WERI-Rb-1 (cell line): ENCODE measurements around the gene CCR3.

ENCODE experiments used
- DNase-seq: peaks from one replicate; pipeline ENCODE4 v3.0.0-alpha.2; 2020
- H3K27ac ChIP-seq: fragments of 250-450 bp; sonication (Bioruptor Pico); 2 replicates; pipeline ENCODE4 v1.5.1; 2020; ENCODE audit warnings: mild to moderate bottlenecking, moderate library complexity
- H3K27me3 ChIP-seq: fragments of 250-450 bp; sonication (Bioruptor Pico); 2 replicates; pipeline ENCODE4 v1.5.1; 2021; ENCODE audit warnings: mild to moderate bottlenecking, low read depth, moderate library complexity; ENCODE audit not compliant: insufficient read depth, severe bottlenecking
- H3K36me3 ChIP-seq: fragments of 250-450 bp; sonication (Bioruptor Pico); 2 replicates; pipeline ENCODE4 v1.5.1; 2020; ENCODE audit warnings: mild to moderate bottlenecking, moderate library complexity
- H3K4me3 ChIP-seq: 2 replicates; pipeline ENCODE4 v1.5.1; 2011; ENCODE audit warnings: low read depth, mild to moderate bottlenecking, control low read depth, low read length
- H3K9me3 ChIP-seq: fragments of 250-450 bp; sonication (Bioruptor Pico); 2 replicates; pipeline ENCODE4 v1.5.1; 2021; ENCODE audit warnings: mild to moderate bottlenecking, moderate library complexity; ENCODE audit not compliant: severe bottlenecking
- CTCF ChIP-seq: IDR thresholded peaks from 2 replicates; pipeline ENCODE4 v1.5.1; 2011; ENCODE audit warnings: low read depth, mild to moderate bottlenecking, control low read depth, inconsistent platforms, low read length

Gene CCR3

DNA sequence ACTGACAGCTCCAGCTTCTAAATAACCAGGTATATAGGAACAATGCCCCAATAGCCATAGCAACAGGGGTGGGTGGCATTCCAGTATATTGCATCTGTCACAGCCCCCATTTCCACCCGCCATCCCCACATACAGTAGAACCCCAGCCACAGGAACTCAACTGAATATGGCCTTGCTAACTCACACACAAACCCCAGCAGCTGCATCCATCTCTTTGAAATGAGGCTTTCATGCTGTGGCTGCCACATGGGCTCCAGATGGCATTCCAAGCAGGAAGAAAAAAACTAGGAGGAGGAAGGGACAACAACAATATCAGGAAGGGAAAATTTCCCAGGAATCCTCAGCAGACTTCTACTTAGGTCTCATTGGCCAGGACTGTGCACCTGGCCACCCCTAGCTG, 54.6 kb downstream of the CCR3 start:
- no peak for TF ChIP-seq CTCF

DNA sequence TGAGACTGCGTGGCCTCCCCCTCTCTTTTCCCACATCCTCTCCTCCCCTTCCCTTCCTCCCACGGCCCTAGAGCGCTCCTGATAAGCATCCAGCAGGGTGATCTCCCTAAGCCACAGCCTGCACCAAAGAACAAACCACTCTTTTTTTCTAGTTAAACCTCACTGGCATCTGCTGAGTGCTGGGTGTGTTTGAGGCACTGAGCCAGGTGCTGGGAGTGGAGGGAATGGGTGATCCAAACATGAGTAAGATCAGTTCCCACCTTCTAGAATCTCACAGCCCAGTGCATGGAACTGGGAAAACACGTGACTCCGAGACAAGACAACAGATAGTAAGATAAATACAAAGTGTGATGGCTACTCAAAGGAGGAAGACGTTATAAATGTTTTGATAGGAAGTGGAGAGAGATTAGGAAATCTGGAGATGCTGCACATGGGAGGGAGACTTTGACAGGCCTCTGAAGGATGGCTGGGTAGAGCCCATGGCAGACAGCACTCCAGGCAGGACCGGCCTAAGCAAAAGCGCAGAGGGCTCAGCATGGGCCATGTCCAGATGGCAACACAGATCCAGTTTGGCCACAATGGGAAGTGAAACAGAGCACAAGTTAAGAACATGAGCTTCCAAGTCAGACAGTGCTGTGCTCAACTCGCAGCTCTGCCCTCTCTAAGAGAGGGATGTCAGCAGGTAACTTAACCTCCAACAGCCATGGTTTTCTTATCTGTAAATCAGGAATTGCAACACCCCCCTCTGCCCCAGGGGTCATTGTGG, 55.6 kb downstream of the CCR3 start:
- H3K27ac ChIP-seq, result no peak overlapping the region
- H3K4me3 ChIP-seq, result no peak overlapping the region
- H3K27me3 ChIP-seq, result peaks cover 93% of the 10 kb centered on the region
- H3K36me3 ChIP-seq, result no peaks in the 10 kb centered on the region
- DNase-seq, result no peak
- TF ChIP-seq CTCF, result no peak
- no peaks in the 10 kb centered on the region for H3K9me3 ChIP-seq

More for the DNA sequence above, 54.6 kb downstream of the CCR3 start:
- no peak for DNase-seq
- H3K36me3 ChIP-seq, result no peaks in the 10 kb centered on the region
- H3K27me3 ChIP-seq, result peaks cover 95% of the 10 kb centered on the region
- H3K4me3 ChIP-seq, result no peak overlapping the region
- H3K9me3 ChIP-seq, result no peaks in the 10 kb centered on the region
- H3K27ac ChIP-seq, result no peak overlapping the region

- DNase-seq, result no peak
- Histone ChIP-seq H3K9me3 (no peaks in the 10 kb centered on the region), H3K36me3 (no peaks in the 10 kb centered on the region), H3K4me3 (no peak overlapping the region), H3K27me3 (peaks cover 92% of the 10 kb centered on the region), H3K27ac (no peak overlapping the region)
- TF ChIP-seq CTCF, result no peak
Measured at GRCh38 chr3:46298871-46299607, 56.8 kb downstream of the CCR3 start.

GRCh38 chr3:46299608-46300460, 57.6 kb downstream of the CCR3 start:
- Histone ChIP-seq H3K27ac (no peak overlapping the region), H3K4me3 (no peak overlapping the region), H3K9me3 (no peaks in the 10 kb centered on the region), H3K27me3 (peaks cover 88% of the 10 kb centered on the region), H3K36me3 (no peaks in the 10 kb centered on the region)
- DNase-seq, result no peak
- TF ChIP-seq CTCF, result no peak

DNA sequence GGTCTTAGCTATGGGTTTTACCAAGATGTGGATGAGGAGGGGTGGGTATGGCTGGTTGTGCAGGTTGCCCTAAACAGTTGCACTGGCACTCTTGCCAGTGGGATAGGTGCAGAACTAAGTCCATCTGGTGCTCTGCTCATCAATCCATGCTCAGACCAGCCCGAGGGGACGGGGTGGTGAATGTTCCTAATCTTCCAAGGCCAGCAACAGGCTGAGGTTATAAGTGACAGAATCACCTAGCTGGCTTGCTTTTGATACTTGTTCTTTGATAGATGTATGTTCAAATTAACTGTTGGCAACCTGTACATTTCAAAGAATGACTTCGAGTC, 58.2 kb downstream of the CCR3 start:
- no peaks in the 10 kb centered on the region for H3K9me3 ChIP-seq
- no peaks in the 10 kb centered on the region for H3K36me3 ChIP-seq
- DNase-seq, result no peak
- no peak overlapping the region for H3K27ac ChIP-seq
- no peak for TF ChIP-seq CTCF
- peaks cover 88% of the 10 kb centered on the region for H3K27me3 ChIP-seq
- H3K4me3 ChIP-seq, result no peak overlapping the region
